SJCRH30 (cell line): Measurements from ENCODE around the gene SLC2A14. TPM values are rescaled to one million over a fixed set of nuclear protein-coding genes. Genes with fewer than 3 reads are reported as not detected.
"Not testable (repeated sequence)": the region's sequence is repeated elsewhere in the genome, so short reads cannot be mapped to it uniquely, and the experiment has no call there.

Experiments used
- DNase-seq, 2 experiments: peaks; one replicate each; pipeline ENCODE4 v3.0.0-alpha.2; 2015 to 2020
- H3K27ac ChIP-seq: fragments of 250-450 bp; sonication (Bioruptor Pico); 2 replicates; pipeline ENCODE4 v1.5.1; 2020; ENCODE audit warnings: mild to moderate bottlenecking, moderate library complexity
- H3K27me3 ChIP-seq: fragments of 250-450 bp; sonication (Bioruptor Pico); 2 replicates; pipeline ENCODE4 v1.5.1; 2020; ENCODE audit warnings: mild to moderate bottlenecking, moderate library complexity
- H3K36me3 ChIP-seq: fragments of 250-450 bp; sonication (Bioruptor Pico); 2 replicates; pipeline ENCODE4 v1.5.1; 2020; ENCODE audit warnings: mild to moderate bottlenecking, moderate library complexity
- H3K4me1 ChIP-seq: fragments of 250-450 bp; sonication (Bioruptor Pico); 2 replicates; pipeline ENCODE4 v1.5.1; 2020; ENCODE audit warnings: mild to moderate bottlenecking, moderate library complexity
- H3K4me3 ChIP-seq: fragments of 250-450 bp; sonication (Bioruptor Pico); 2 replicates; pipeline ENCODE4 v1.5.1; 2020; ENCODE audit warnings: mild to moderate bottlenecking, moderate library complexity
- H3K9me3 ChIP-seq: fragments of 250-450 bp; sonication (Bioruptor Pico); replicated peaks from 2 replicates; pipeline ENCODE4 v1.5.1; 2020; ENCODE audit warnings: mild to moderate bottlenecking, moderate library complexity
- total RNA-seq: library from RNA; depleted of rRNA; stranded (reverse); fragments of >200 nt; shearing (Covaris generic); gene quantifications from 2 replicates; pipeline ENCODE4 v1.2.3, GENCODE V29; 2014; rRNA removed

SLC2A14 gene
- total RNA-seq, 1 experiment from 2014 or later = 0.04 TPM

DNA sequence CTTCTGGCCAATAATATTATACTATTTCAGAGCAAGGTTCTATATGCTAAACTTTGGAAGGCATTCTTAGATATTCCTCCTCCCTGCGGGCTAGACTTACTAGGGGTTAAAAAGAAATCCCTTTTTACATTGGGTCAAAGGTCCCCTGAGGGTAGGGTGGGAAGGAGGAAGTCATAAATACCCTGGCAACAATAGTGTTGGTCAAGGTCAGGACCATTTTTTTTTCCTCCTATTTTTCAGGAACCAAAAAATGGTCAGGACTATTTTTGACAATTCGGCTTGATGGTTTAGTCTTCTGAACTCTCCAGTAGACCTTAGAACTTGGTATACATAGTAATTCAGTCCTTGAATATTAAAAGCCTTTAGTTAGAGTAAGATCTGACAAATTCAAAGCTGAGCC is 88.0 kb downstream of the SLC2A14 start:
- H3K27ac ChIP-seq = no peak overlapping the region
- no peak overlapping the region for H3K4me3 ChIP-seq
- no peaks in the 10 kb centered on the region for H3K27me3 ChIP-seq
- no peaks in the 10 kb centered on the region for H3K36me3 ChIP-seq
- H3K4me1 ChIP-seq = no peaks in the 10 kb centered on the region
- no peaks in the 10 kb centered on the region for H3K9me3 ChIP-seq
- no peak for DNase-seq

DNA sequence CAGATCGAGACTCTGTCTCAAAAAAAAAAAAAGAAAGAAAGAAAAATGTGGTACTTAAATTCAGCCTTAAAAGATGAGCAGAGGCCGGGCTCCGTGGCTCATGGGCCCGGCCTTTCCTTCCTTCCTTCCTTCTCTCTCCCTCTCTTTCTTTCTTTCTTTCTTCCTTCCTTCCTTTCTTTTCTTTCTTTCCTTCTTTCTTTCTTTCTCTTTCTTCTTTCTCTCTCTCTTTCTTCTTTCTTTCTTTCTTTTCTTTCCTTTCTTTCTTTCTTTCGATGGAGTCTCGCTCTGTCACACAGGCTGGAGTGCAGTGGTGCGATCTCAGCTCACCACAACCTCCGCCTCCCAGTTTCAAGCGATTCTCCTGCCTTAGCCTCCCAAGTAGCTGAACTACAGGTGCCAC is 89.3 kb downstream of the SLC2A14 start:
- H3K27me3 ChIP-seq, H3K27ac ChIP-seq, H3K36me3 ChIP-seq, H3K4me1 ChIP-seq, H3K9me3 ChIP-seq, H3K4me3 ChIP-seq, DNase-seq: not testable (repeated sequence)

DNA sequence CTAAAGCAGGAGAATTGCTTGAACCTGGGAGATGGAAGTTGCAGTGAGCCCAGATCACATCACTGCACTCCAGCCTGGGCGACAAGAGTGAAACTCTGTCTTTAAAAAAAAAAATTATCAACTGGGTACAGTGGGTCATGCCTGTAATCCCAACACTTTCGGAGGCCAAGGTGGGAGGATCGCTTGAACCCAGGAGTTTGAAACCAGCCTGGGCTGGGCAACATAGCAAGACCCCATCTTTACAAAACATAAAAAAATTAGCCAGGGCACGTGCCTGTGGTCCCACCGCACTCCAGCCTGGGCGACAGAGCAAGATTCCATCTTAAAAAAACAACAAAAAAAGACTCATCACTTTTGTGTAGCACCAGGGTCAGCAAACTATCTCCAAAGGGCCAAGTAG is 90.7 kb downstream of the SLC2A14 start:
- no peak overlapping the region for H3K4me3 ChIP-seq

DNA sequence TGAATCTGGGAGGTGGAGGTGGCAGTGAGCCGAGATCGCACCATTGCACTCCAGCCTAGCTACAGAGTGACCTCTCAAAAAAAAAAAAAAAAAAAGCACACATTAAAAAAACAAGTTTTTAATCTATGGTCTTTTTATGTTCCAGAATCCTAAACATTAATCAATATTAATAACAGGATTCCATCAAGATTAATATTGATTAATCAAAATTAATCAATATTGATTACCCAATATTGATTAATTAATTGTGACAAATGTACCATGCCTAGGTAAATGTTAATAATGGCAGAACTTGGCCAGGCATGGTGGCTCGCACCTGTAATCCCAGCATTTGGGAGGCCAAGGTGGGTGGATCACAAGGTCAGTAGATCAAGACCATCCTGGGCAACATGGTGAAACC is 91.4 kb downstream of the SLC2A14 start:
- no peak for DNase-seq
- Histone ChIP-seq H3K4me1 (no peaks in the 10 kb centered on the region), H3K27ac (no peak overlapping the region), H3K9me3 (no peaks in the 10 kb centered on the region), H3K36me3 (no peaks in the 10 kb centered on the region), H3K4me3 (no peak overlapping the region), H3K27me3 (no peaks in the 10 kb centered on the region)

More for the DNA sequence above, 90.7 kb downstream of the SLC2A14 start:
- Histone ChIP-seq H3K9me3 (no peaks in the 10 kb centered on the region), H3K4me1 (no peaks in the 10 kb centered on the region), H3K27ac (no peak overlapping the region), H3K36me3 (no peaks in the 10 kb centered on the region), H3K27me3 (no peaks in the 10 kb centered on the region)
- DNase-seq = no peak

DNA sequence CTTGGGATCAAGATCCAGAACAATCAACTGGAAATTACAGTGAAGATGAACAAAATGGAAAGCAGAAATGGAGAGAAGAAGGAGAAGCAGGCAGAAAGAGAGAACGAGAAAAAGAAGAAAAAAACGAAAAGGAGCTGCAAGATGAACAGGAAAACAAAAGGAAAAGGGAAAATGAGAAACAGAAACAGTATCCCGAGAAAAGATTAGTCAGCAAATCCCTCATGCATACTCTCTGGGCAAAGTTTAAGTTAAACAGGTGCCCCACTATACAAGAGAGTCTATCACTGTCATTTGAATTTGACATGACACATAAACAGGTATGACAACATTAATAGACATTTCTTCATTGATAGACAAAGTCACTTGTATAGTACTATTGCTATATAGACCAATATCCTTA is 102.7 kb downstream of the SLC2A14 start:
- DNase-seq = no peak
- Histone ChIP-seq H3K4me1 (no peaks in the 10 kb centered on the region), H3K36me3 (no peaks in the 10 kb centered on the region), H3K27ac (no peak overlapping the region), H3K4me3 (no peak overlapping the region), H3K9me3 (no peaks in the 10 kb centered on the region), H3K27me3 (no peaks in the 10 kb centered on the region)

Other genes starting within 250 kb of the SLC2A14 start
- gene APOBEC1, start 207.0 kb downstream of the SLC2A14 start, total RNA-seq = not detected in 2 replicates
- gene GDF3, start 177.1 kb downstream of the SLC2A14 start, total RNA-seq = not detected in 2 replicates
- gene DPPA3, start 161.5 kb downstream of the SLC2A14 start, total RNA-seq = not detected in 2 replicates
- gene CLEC4C, start 125.5 kb downstream of the SLC2A14 start, total RNA-seq = not detected in 2 replicates
- not detected in 2 replicates for gene NANOGNB, start 107.7 kb downstream of the SLC2A14 start, total RNA-seq
- 0.05 TPM in 1 of 2 replicates, not detected in the other for gene NANOG, start 83.5 kb downstream of the SLC2A14 start, total RNA-seq
- 1.9 and 2.6 TPM in 2 replicates for gene SLC2A3, start 63.3 kb upstream of the SLC2A14 start, total RNA-seq
- gene FOXJ2, start 159.8 kb upstream of the SLC2A14 start, total RNA-seq = 8.0 and 8.3 TPM in 2 replicates
- 0.06 and 0.08 TPM in 2 replicates for gene C3AR1, start 193.4 kb upstream of the SLC2A14 start, total RNA-seq
- gene NECAP1, start 209.4 kb upstream of the SLC2A14 start, total RNA-seq = 27.9 and 34.8 TPM in 2 replicates